GM12878 (cell line): Measurements from ENCODE around the gene AKAP1. TPM values are rescaled to one million over a fixed set of nuclear protein-coding genes. Genes with fewer than 3 reads are reported as not detected.

Experiments
- ATAC-seq: fragments of 200-7000 bp; cut with Tn5 transposase; 3 replicates; pipeline ENCODE4 v1.9.1; 2020; ENCODE audit warnings: mild to moderate bottlenecking, moderate library complexity
- BruUV-seq: library from RNA; stranded (reverse); fragments of 400-500 nt; replicated peaks from 2 replicates; lab custom pipeline; 2021; lab: Mats Ljungman, UMichigan
- CTCF ChIA-PET: fragments of 300-600 bp; sonication (Branson Sonifier 250); formaldehyde crosslinking; extraction: SDS; loops from one replicate; lab custom pipeline; 2021; ENCODE audit warnings: inconsistent platforms; lab: Yijun Ruan, JAX
- POLR2A ChIA-PET: fragments of 350-600 bp; formaldehyde crosslinking; extraction: SDS; loops from one replicate; lab custom pipeline; 2021; ENCODE audit warnings: inconsistent platforms; lab: Charles Lee
- RAD21 ChIA-PET: fragments of 300-600 bp; sonication (Branson Sonifier 250); formaldehyde crosslinking; loops from one replicate; lab custom pipeline; 2023; ENCODE audit warnings: antibody characterized with exemption; ENCODE audit not compliant: unreplicated experiment; lab: Charles Lee
- SMC1A ChIA-PET: fragments of 300-600 bp; sonication (Branson Sonifier 250); formaldehyde crosslinking; loops from one replicate; lab custom pipeline; 2023; ENCODE audit not compliant: unreplicated experiment, uncharacterized antibody; lab: Charles Lee
- DNase-seq: peaks from one replicate; pipeline ENCODE4 v3.0.0-alpha.2; 2011; ENCODE audit warnings: low read depth, low spot score
- FAIRE-seq: peaks from 3 replicates; lab custom pipeline; 2011; peaks lifted over from hg19 to GRCh38; lab: Jason Lieb, UNC
- H2AFZ ChIP-seq: 2 replicates; pipeline ENCODE4 v1.6.0; 2011; ENCODE audit warnings: low read depth, low read length, control low read depth; ENCODE audit not compliant: control insufficient read depth
- H3K27ac ChIP-seq: 2 replicates; pipeline ENCODE4 v1.5.1; 2011; ENCODE audit warnings: control low read depth; ENCODE audit not compliant: control insufficient read depth, insufficient read depth
- H3K27me3 ChIP-seq, 2 experiments: replicated peaks in 1 of 2; 2 replicates each; pipeline versions ENCODE4 v1.6.0 to v1.6.1; 2011; ENCODE audit warnings: low read length in 1 of 2; ENCODE audit not compliant: control insufficient read depth in 2 of 2, insufficient read depth in 2 of 2
- H3K36me3 ChIP-seq, 2 experiments: 2 replicates each; pipeline ENCODE4 v1.5.1; 2011; ENCODE audit warnings: low read length in 1 of 2; ENCODE audit not compliant: control insufficient read depth in 2 of 2, insufficient read depth in 2 of 2
- H3K4me1 ChIP-seq: 2 replicates; pipeline ENCODE4 v1.6.1; 2011; ENCODE audit warnings: mild to moderate bottlenecking, low read length, moderate library complexity, mixed read lengths; ENCODE audit not compliant: control insufficient read depth, insufficient read depth
- H3K4me2 ChIP-seq: 2 replicates; pipeline ENCODE4 v1.6.0; 2011; ENCODE audit warnings: control low read depth; ENCODE audit not compliant: control insufficient read depth, insufficient read depth
- H3K4me3 ChIP-seq: fragments of 200-600 bp; sonication (generic); 2 replicates; pipeline ENCODE4 v1.5.1; 2016
- H3K79me2 ChIP-seq: 2 replicates; pipeline ENCODE4 v1.6.0; 2011; ENCODE audit warnings: low read length; ENCODE audit not compliant: control insufficient read depth, insufficient read depth
- H3K9ac ChIP-seq: 2 replicates; pipeline ENCODE4 v1.8.0; 2011; ENCODE audit warnings: low read length, control low read depth, mixed read lengths; ENCODE audit not compliant: control insufficient read depth, insufficient read depth
- H3K9me3 ChIP-seq: replicated peaks from 3 replicates; pipeline ENCODE4 v1.5.1; 2011; ENCODE audit warnings: mild to moderate bottlenecking, low read length; ENCODE audit not compliant: control insufficient read depth, insufficient read depth
- H4K20me1 ChIP-seq: 2 replicates; pipeline ENCODE4 v1.6.0; 2011; ENCODE audit not compliant: control insufficient read depth, insufficient read depth
- ELK1 ChIP-seq: IDR thresholded peaks from 2 replicates; pipeline ENCODE4 v1.6.1; 2012; ENCODE audit warnings: low read depth, low read length, improper control_type of control experiment
- ESRRA ChIP-seq: IDR thresholded peaks from 2 replicates; pipeline ENCODE4 v1.6.1; 2012; ENCODE audit warnings: mild to moderate bottlenecking, low read length, improper control_type of control experiment
- HCFC1 ChIP-seq: fragments of 150-350 bp; IDR thresholded peaks from 2 replicates; pipeline ENCODE4 v1.6.1; 2014; ENCODE audit warnings: low read length
- NFYB ChIP-seq: IDR thresholded peaks from 2 replicates; pipeline ENCODE4 v1.6.1; 2011; ENCODE audit warnings: low read depth, mild to moderate bottlenecking, low read length, improper control_type of control experiment, moderate library complexity; ENCODE audit not compliant: insufficient read depth
- POU2F2 ChIP-seq: IDR thresholded peaks from 3 replicates; pipeline ENCODE4 v1.6.1; 2011; ENCODE audit warnings: low read depth, mild to moderate bottlenecking, low read length, borderline replicate concordance
- RAD21 ChIP-seq: IDR thresholded peaks from 2 replicates; pipeline ENCODE4 v1.6.1; 2011; ENCODE audit warnings: mild to moderate bottlenecking, low read depth, low read length, moderate library complexity; ENCODE audit not compliant: insufficient read depth
- SMC3 ChIP-seq: IDR thresholded peaks from 2 replicates; pipeline ENCODE4 v1.6.1; 2011; ENCODE audit warnings: low read length, improper control_type of control experiment, borderline replicate concordance
- SPI1 ChIP-seq: IDR thresholded peaks from 2 replicates; pipeline ENCODE4 v1.6.1; 2011; ENCODE audit warnings: low read depth, mild to moderate bottlenecking, low read length, moderate library complexity, borderline replicate concordance; ENCODE audit not compliant: insufficient read depth
- STAT3 ChIP-seq: IDR thresholded peaks from 2 replicates; pipeline ENCODE4 v1.6.1; 2011; ENCODE audit warnings: low read depth, low read length, improper control_type of control experiment
- YY1 ChIP-seq: IDR thresholded peaks from 2 replicates; pipeline ENCODE4 v1.6.1; 2011; ENCODE audit warnings: low read depth, mild to moderate bottlenecking, low read length
- ZBED1 ChIP-seq: IDR thresholded peaks from 2 replicates; pipeline ENCODE4 v1.6.1; 2016; ENCODE audit warnings: borderline replicate concordance
- ZNF687 ChIP-seq: fragments of 450-650 bp; IDR thresholded peaks from 2 replicates; pipeline ENCODE4 v1.6.1; 2017; ENCODE audit warnings: mild to moderate bottlenecking, moderate library complexity
- WGBS: methylation state at CpG from one replicate; pipeline ENCODE4 v1.1.6; 2016; ENCODE audit warnings: low lambda C conversion rate; ENCODE audit not compliant: insufficient replicate concordance, insufficient coverage; ENCODE audit errors: missing lambda C conversion rate; 5-methylcytosine and 5-hydroxymethylcytosine counted together
- in situ Hi-C: fragments of 300-500 bp; cut with MboI; formaldehyde crosslinking; loops from 9 replicates; pipeline ENCODE4 v1.14.3; 2018; ENCODE audit warnings: mixed read lengths
- intact Hi-C: fragments of 100-400 bp; cut with micrococcal nuclease; formaldehyde crosslinking; loops from one replicate; pipeline ENCODE4 v1.14.2; 2022; ENCODE audit not compliant: unreplicated experiment
- polyA plus RNA-seq, 11 experiments: library from polyadenylated mRNA; depleted of rRNA in 4 of 11; unstranded in 6 of 11; stranded (reverse) in 5 of 11; fragments of >200 nt; fragmentation: Nextera tagmentation in 4 of 11; fragmentation: Illumina TruSeq in 1 of 11; extraction: Ambion mirVana in 4 of 11; extraction: Trizol in 1 of 11; gene quantifications; 1 replicate in 1 of 11; 2 replicates in 10 of 11; pipeline versions ENCODE4 v1.2.1 to v1.2.3, GENCODE V29; 2011 to 2016; ENCODE audit warnings: inconsistent platforms in 2 of 11, missing spikeins in 2 of 11, low read depth in 1 of 11
- total RNA-seq, 4 experiments: library from RNA; depleted of rRNA in 3 of 4; stranded (reverse); fragments of >200 nt in 3 of 4; fragmentation: Illumina TruSeq in 1 of 4; extraction: Trizol in 1 of 4; gene quantifications; 2 replicates each; pipeline versions ENCODE4 v1.2.1 to v1.2.3, GENCODE V29; 2013 to 2021
- TF ChIP-seq, protein P1 (sequence below): fragments of 450-650 bp; IDR thresholded peaks from 2 replicates; pipeline ENCODE4 v1.6.1; 2017; ENCODE audit warnings: mild to moderate bottlenecking

Gene AKAP1
- total and polyA plus RNA-seq, 10 of the 15 experiments (the other 5 are each of a cell fraction or from before 2014, with no cell fraction given) = 11.9 to 50.5 (median 38.1) TPM

GRCh38 chr17:57113656-57114055 lies 28.6 kb downstream of the AKAP1 start (continued):
- no peak for TF ChIP-seq ZNF687
- TF ChIP-seq ESRRA = no peak
- no peak for TF ChIP-seq ZBED1
- TF ChIP-seq SPI1 = no peak

DNA sequence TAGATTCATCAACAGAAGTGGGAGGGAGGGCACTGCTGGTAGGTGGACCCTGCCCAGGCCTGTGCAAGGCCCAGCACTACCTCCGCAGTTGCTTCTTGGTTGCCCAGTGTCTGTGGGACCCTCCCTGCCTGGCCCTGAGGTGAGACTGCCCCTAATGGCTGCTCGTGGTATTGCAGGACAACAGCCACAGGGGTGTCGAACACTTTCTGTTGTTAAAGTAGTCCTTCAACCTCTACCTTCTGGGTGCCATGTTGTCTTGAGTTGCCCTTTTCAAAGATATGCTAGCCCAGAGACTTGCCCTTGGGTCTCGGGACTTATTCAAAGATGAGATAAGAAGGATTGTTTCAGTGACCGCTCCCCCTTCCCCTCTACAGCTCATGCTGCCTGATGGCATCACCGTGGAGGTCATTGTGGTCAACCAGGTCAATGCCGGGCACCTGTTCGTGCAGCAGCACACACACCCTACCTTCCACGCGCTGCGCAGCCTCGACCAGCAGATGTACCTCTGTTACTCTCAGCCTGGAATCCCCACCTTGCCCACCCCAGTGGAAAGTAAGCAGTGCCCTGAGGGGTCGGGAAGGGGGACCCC lies 29.1 kb downstream of the AKAP1 start:
- peak; percentile 75 for FAIRE-seq
- ChIA-PET CTCF (interaction anchor here (0.7 to 1.7 kb wide), 5 partner anchors 8 to 153 kb away, joined by 3 to 5 read pairs (median 4); partner anchors contain the start of gene COIL), RAD21 (interaction anchor here (0.9 kb wide), 1 partner anchor 108 kb away, joined by 3 read pairs; no protein-coding TSS in a partner anchor), POLR2A (interaction anchor here (1.2 kb wide), 1 partner anchor 25 kb away, joined by 3 read pairs; no protein-coding TSS in a partner anchor), SMC1A (interaction anchor here (0.6 to 1.0 kb wide), 3 partner anchors 26 to 120 kb away, joined by 3 to 5 read pairs (median 3); no protein-coding TSS in a partner anchor)
- H3K4me1 ChIP-seq = no peaks in the 10 kb centered on the region
- H3K4me3 ChIP-seq = no peak overlapping the region
- intact Hi-C loops (loop anchor here (1.0 kb wide), 1 partner anchor 295 kb away; no protein-coding TSS in a partner anchor), in situ Hi-C loops (no loop called here)
- H3K36me3 ChIP-seq = peaks cover 28 to 48% of the 10 kb centered on the region in 2 experiments; a peak in 3 of 4 replicates
- no peak overlapping the region for H3K27ac ChIP-seq
- no peak for DNase-seq
- no peaks in the 10 kb centered on the region for H3K79me2 ChIP-seq
- ATAC-seq = peak; percentile 92
- no peak overlapping the region for H2AFZ ChIP-seq
- 84% methylated on average over 13 of the region's 13 CpGs for WGBS
- no peaks in the 10 kb centered on the region for H3K9me3 ChIP-seq
- no peak overlapping the region for H3K4me2 ChIP-seq
- peaks cover 4% of the 10 kb centered on the region; the same call in 1 of the 2 replicates for H4K20me1 ChIP-seq
- no peaks in the 10 kb centered on the region for H3K27me3 ChIP-seq
- H3K9ac ChIP-seq = no peak overlapping the region
- BruUV-seq = no TSS peak
- peak; percentile 76 for TF ChIP-seq RAD21
- TF ChIP-seq HCFC1 = no peak
- no peak for TF ChIP-seq POU2F2
- TF ChIP-seq NFYB = no peak
- peak; percentile 25; the same call in 1 of the 2 replicates for TF ChIP-seq SMC3
- no peak for TF ChIP-seq ELK1
- TF ChIP-seq YY1 = 0 out of 2 replicates have a peak, but pooled peaks have one; percentile 44
- TF ChIP-seq STAT3 = no peak
- TF ChIP-seq, protein P1, sequence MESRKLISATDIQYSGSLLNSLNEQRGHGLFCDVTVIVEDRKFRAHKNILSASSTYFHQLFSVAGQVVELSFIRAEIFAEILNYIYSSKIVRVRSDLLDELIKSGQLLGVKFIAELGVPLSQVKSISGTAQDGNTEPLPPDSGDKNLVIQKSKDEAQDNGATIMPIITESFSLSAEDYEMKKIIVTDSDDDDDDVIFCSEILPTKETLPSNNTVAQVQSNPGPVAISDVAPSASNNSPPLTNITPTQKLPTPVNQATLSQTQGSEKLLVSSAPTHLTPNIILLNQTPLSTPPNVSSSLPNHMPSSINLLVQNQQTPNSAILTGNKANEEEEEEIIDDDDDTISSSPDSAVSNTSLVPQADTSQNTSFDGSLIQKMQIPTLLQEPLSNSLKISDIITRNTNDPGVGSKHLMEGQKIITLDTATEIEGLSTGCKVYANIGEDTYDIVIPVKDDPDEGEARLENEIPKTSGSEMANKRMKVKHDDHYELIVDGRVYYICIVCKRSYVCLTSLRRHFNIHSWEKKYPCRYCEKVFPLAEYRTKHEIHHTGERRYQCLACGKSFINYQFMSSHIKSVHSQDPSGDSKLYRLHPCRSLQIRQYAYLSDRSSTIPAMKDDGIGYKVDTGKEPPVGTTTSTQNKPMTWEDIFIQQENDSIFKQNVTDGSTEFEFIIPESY = no peak
